ENCODE data around the gene TGM6.

DNA sequence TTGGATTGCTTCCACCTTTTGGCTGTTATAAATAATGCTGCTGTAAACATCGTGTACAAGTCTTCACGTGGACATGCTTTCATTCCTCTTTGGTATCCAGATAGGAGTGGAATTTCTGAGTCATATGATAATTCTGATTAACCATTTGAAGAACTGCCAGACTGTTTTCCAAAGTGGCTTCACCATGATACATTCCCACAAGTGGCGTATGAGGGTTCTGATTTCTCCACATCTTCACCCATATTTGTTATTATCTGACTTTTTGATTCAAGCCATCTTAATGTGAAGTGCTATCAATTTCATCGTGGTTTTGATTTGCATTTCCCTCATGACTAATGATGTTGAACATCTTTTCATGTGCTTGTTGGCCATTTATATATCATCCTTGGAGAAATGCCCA is 92.8 kb downstream of the TGM6 start:
- no peak for TF ChIP-seq CTCF (IDR thresholded peaks at IDR 0.05)
- TF ChIP-seq EP300 (IDR thresholded peaks at IDR 0.05): no peak

Data from stomach (tissue), 4 donors.